A673 (cell line): ENCODE measurements around the gene NEK3. TPM values are rescaled to one million over a fixed set of nuclear protein-coding genes. Genes with fewer than 3 reads are reported as not detected.
"Not testable (repeated sequence)": the region's sequence is repeated elsewhere in the genome, so short reads cannot be mapped to it uniquely, and the experiment has no call there.

Source experiments
- Bru-seq: library from RNA; stranded (reverse); fragments of 400-500 nt; gene quantifications from one replicate; lab custom pipeline; 2021; lab: Mats Ljungman, UMichigan
- BruChase-seq, 2 experiments: library from RNA; stranded (reverse); fragments of 400-500 nt; gene quantifications; one replicate each; lab custom pipeline; 2021; lab: Mats Ljungman, UMichigan
- BruUV-seq: library from RNA; stranded (reverse); fragments of 400-500 nt; replicated peaks from 2 replicates; lab custom pipeline; 2021; lab: Mats Ljungman, UMichigan
- CTCF ChIA-PET: fragments of 300-600 bp; sonication (Branson Sonifier 250); formaldehyde crosslinking; loops from one replicate; lab custom pipeline; 2022; ENCODE audit warnings: antibody characterized with exemption; lab: Charles Lee
- POLR2A ChIA-PET: fragments of 300-600 bp; sonication (Branson Sonifier 250); formaldehyde crosslinking; loops from one replicate; lab custom pipeline; 2022; ENCODE audit warnings: antibody characterized with exemption; ENCODE audit not compliant: low non-redundant PET; lab: Charles Lee
- DNase-seq: peaks from one replicate; pipeline ENCODE4 v3.0.0-alpha.2; 2015; ENCODE audit warnings: low spot score
- H3K27ac ChIP-seq: fragments of 200-600 bp; sonication (generic); 2 replicates; pipeline ENCODE4 v1.5.1; 2016; ENCODE audit warnings: mixed run types, low read depth, mild to moderate bottlenecking, mixed read lengths, antibody characterized with exemption, low read length; ENCODE audit not compliant: poor library complexity, severe bottlenecking
- H3K27me3 ChIP-seq: fragments of 200-600 bp; sonication (generic); replicated peaks from 2 replicates; pipeline ENCODE4 v1.6.1; 2017; ENCODE audit warnings: mixed run types, low read depth, mild to moderate bottlenecking, mixed read lengths, antibody characterized with exemption, low read length; ENCODE audit not compliant: insufficient read depth, poor library complexity
- H3K36me3 ChIP-seq: fragments of 200-600 bp; sonication (generic); 2 replicates; pipeline ENCODE4 v1.6.1; 2016; ENCODE audit warnings: mixed run types, mild to moderate bottlenecking, mixed read lengths, antibody characterized with exemption, low read length; ENCODE audit not compliant: insufficient read depth, poor library complexity, severe bottlenecking
- H3K4me1 ChIP-seq: fragments of 200-600 bp; sonication (generic); 2 replicates; pipeline ENCODE4 v1.6.1; 2017; ENCODE audit warnings: mixed run types, mild to moderate bottlenecking, mixed read lengths, antibody characterized with exemption, low read length; ENCODE audit not compliant: insufficient read depth, poor library complexity, severe bottlenecking
- H3K4me3 ChIP-seq: fragments of 200-600 bp; sonication (generic); 2 replicates; pipeline ENCODE4 v1.5.1; 2016; ENCODE audit warnings: low read depth, mixed run types, mild to moderate bottlenecking, mixed read lengths, low read length; ENCODE audit not compliant: poor library complexity, severe bottlenecking
- H3K9me3 ChIP-seq: fragments of 200-600 bp; sonication (generic); 2 replicates; pipeline ENCODE4 v1.6.1; 2016; ENCODE audit warnings: mixed run types, low read depth, mild to moderate bottlenecking, mixed read lengths, antibody characterized with exemption, low read length; ENCODE audit not compliant: poor library complexity, severe bottlenecking
- EZH2 ChIP-seq: fragments of 200-600 bp; sonication (generic); IDR thresholded peaks from 2 replicates; pipeline ENCODE4 v1.6.1; 2017; ENCODE audit warnings: borderline replicate concordance, low read depth, mild to moderate bottlenecking, mixed read lengths, antibody characterized with exemption, low read length; ENCODE audit not compliant: poor library complexity, severe bottlenecking
- intact Hi-C: fragments of 100-400 bp; cut with micrococcal nuclease; formaldehyde crosslinking; loops from one replicate; pipeline ENCODE4 v1.10.0; 2022; ENCODE audit not compliant: unreplicated experiment
- long read RNA-seq: library from polyadenylated mRNA; stranded (forward); transcript quantifications from one replicate; pipeline ENCODE4 v2.0.0, GENCODE V29; 2022
- total RNA-seq: library from RNA; stranded (reverse); gene quantifications from 2 replicates; pipeline ENCODE4 v1.2.3, GENCODE V29; 2021
- TF ChIP-seq, protein P1 (sequence below): fragments of 300-800, 200-600 bp; sonication (generic); conservative IDR thresholded peaks from 2 replicates; pipeline ENCODE4 v1.5.1; 2017; ENCODE audit warnings: low read depth, mild to moderate bottlenecking, antibody characterized with exemption, low read length, moderate library complexity, mixed read lengths

NEK3 gene, protein sequence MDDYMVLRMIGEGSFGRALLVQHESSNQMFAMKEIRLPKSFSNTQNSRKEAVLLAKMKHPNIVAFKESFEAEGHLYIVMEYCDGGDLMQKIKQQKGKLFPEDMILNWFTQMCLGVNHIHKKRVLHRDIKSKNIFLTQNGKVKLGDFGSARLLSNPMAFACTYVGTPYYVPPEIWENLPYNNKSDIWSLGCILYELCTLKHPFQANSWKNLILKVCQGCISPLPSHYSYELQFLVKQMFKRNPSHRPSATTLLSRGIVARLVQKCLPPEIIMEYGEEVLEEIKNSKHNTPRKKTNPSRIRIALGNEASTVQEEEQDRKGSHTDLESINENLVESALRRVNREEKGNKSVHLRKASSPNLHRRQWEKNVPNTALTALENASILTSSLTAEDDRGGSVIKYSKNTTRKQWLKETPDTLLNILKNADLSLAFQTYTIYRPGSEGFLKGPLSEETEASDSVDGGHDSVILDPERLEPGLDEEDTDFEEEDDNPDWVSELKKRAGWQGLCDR
- 15.9 and 18.1 TPM in 2 replicates for total RNA-seq
- Bru-seq, nascent RNA, result percentile 65 among the genes with signal in this experiment
- BruChase-seq, experiment 1, labeled RNA remaining after a 2-hour chase, result percentile 65 among the genes with signal in this experiment
- BruChase-seq, experiment 2, labeled RNA remaining after a 6-hour chase, result percentile 59 among the genes with signal in this experiment
- long read RNA-seq, transcript NEK3-205 (16 exons, 2,396 nt), result major isoform, 21 of 28 reads
- long read RNA-seq, partial matches to known transcripts, result 1 of 28 reads
- long read RNA-seq, other reads (novel, unspliced or antisense), result 4 of 28 reads

GRCh38 chr13:52159159-52159982, at the start of gene NEK3:
Gene NEK3, minus strand, starts transcription at chr13:52159597. Its CDS starts 3,406 bp downstream, at chr13:52156191.
- Histone ChIP-seq H3K27ac (peak within 1 kb of the TSS; percentile 70), H3K4me1 (peaks cover 22% of the 10 kb centered on the region), H3K4me3 (peak within 1 kb of the TSS; percentile 61), H3K9me3 (no peaks in the 10 kb centered on the region), H3K27me3 (no peaks in the 10 kb centered on the region), H3K36me3 (no peaks in the 10 kb centered on the region)
- ChIA-PET POLR2A (interaction anchor here (0.7 kb wide), 2 partner anchors 203 to 299 kb away, joined by 3 read pairs; no protein-coding TSS in a partner anchor), CTCF (no interaction called here)
- intact Hi-C loops, result no loop called here
- BruUV-seq, result no TSS peak
- DNase-seq, result peak; percentile 77
- no peak for TF ChIP-seq EZH2
- TF ChIP-seq, protein P1, sequence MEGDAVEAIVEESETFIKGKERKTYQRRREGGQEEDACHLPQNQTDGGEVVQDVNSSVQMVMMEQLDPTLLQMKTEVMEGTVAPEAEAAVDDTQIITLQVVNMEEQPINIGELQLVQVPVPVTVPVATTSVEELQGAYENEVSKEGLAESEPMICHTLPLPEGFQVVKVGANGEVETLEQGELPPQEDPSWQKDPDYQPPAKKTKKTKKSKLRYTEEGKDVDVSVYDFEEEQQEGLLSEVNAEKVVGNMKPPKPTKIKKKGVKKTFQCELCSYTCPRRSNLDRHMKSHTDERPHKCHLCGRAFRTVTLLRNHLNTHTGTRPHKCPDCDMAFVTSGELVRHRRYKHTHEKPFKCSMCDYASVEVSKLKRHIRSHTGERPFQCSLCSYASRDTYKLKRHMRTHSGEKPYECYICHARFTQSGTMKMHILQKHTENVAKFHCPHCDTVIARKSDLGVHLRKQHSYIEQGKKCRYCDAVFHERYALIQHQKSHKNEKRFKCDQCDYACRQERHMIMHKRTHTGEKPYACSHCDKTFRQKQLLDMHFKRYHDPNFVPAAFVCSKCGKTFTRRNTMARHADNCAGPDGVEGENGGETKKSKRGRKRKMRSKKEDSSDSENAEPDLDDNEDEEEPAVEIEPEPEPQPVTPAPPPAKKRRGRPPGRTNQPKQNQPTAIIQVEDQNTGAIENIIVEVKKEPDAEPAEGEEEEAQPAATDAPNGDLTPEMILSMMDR, result no peak

DNA sequence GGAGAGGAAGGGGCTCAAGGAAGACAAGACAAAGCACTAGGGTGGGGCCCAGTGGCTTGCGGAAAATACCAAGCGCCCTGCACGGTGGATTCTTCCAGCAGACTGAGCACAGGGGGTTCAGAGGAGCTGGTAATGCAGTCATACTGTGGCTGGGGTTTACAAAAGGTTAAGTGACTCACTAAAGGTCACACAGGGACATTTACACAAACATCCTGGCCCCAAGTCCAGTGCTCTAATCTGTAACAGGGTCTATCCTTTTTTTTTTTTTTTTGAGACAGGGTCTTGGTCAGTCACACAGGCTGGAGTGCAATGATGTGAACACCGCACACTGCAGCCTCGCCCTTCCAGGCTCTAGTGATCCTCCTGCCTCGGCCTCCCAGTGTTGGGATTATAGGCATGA, 49.0 kb upstream of the NEK3 start:
- H3K27me3 ChIP-seq, intact Hi-C loops, DNase-seq, H3K27ac ChIP-seq, POLR2A ChIA-PET, H3K4me3 ChIP-seq, BruUV-seq, H3K36me3 ChIP-seq, H3K9me3 ChIP-seq, H3K4me1 ChIP-seq, CTCF ChIA-PET: not testable (repeated sequence)

DNA sequence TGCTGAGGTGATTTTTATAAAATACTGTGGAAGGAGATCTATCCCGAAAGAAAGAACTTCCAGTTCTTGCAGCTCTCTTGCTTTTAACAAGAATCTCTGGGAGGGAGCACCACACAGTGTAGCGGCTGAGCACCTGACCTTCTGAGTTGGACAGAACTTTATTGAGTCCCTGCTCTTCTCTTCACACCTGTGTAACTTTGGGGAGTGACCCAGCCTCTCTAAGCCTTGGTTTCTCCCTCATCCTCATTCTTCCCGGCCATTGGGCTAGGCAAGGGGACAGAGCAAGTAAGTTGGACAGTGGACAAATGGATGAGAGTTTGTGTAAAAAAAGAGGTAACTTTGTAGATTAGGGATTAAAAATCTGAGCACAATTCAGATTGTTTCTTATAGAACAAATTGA, 48.5 kb upstream of the NEK3 start:
- H3K27ac ChIP-seq, H3K4me3 ChIP-seq, POLR2A ChIA-PET, H3K4me1 ChIP-seq, DNase-seq, H3K36me3 ChIP-seq, intact Hi-C loops, CTCF ChIA-PET, BruUV-seq, H3K27me3 ChIP-seq, H3K9me3 ChIP-seq: not testable (repeated sequence)

GRCh38 chr13:52207337-52207736, 47.9 kb upstream of the NEK3 start:
- H3K36me3 ChIP-seq, H3K9me3 ChIP-seq, DNase-seq, H3K27ac ChIP-seq, CTCF ChIA-PET, POLR2A ChIA-PET, H3K27me3 ChIP-seq, BruUV-seq, H3K4me1 ChIP-seq, H3K4me3 ChIP-seq, intact Hi-C loops: not testable (repeated sequence)

DNA sequence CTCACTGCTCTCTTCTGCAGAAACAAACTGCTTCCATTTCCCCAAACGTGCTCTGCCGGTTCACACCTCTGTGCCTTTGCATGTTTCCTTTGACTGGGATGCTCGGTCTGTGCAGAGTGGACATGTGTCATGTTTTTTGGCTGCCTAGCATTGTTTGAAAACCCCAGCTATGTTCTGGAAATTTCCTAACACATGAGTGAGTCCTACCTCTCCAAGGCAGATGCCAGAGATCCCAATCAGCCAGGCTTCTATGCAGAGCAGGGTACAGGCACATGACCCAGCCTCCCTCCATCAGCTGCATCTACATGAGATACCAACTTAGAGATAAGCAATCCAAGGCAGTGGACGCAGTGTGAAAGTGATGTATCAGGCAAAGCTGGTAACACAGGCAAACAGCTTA, 45.1 kb upstream of the NEK3 start:
- H3K36me3 ChIP-seq, POLR2A ChIA-PET, CTCF ChIA-PET, H3K9me3 ChIP-seq, H3K4me3 ChIP-seq, H3K27me3 ChIP-seq, H3K27ac ChIP-seq, H3K4me1 ChIP-seq, DNase-seq, BruUV-seq: not testable (repeated sequence)
- intact Hi-C loops, result loop anchor here (5.0 kb wide), 1 partner anchor 202 kb away; no protein-coding TSS in a partner anchor

GRCh38 chr13:52203864-52204263, 44.5 kb upstream of the NEK3 start:
- POLR2A ChIA-PET, result not testable (repeated sequence)

More at GRCh38 chr13:52203864-52204263, 44.5 kb upstream of the NEK3 start:
- CTCF ChIA-PET, H3K27ac ChIP-seq, H3K4me1 ChIP-seq, H3K36me3 ChIP-seq, H3K4me3 ChIP-seq, H3K9me3 ChIP-seq, BruUV-seq, H3K27me3 ChIP-seq: not testable (repeated sequence)
- DNase-seq, result peak; percentile 40
- intact Hi-C loops, result loop anchor here (5.0 kb wide), 1 partner anchor 202 kb away; no protein-coding TSS in a partner anchor
